Transverse colon (tissue), 3 donors: Measurements from ENCODE around the gene ZMYM4.

Experiments
- CTCF ChIP-seq, 5 experiments: fragments of 200-600 bp in 3 of 5; fragments of 450-650 bp in 2 of 5; sonication (generic) in 3 of 5; IDR thresholded peaks; 1 replicate in 2 of 5; 2 replicates in 3 of 5; pipeline ENCODE4 v1.5.1; 2016 to 2017; ENCODE audit warnings: antibody characterized with exemption in 5 of 5, inconsistent platforms in 3 of 5, mild to moderate bottlenecking in 2 of 5, moderate library complexity in 1 of 5
- POLR2A ChIP-seq: fragments of 450-650 bp; IDR thresholded peaks from one replicate; pipeline ENCODE4 v1.6.1; 2016; ENCODE audit warnings: antibody characterized with exemption, mild to moderate bottlenecking, moderate library complexity

DNA sequence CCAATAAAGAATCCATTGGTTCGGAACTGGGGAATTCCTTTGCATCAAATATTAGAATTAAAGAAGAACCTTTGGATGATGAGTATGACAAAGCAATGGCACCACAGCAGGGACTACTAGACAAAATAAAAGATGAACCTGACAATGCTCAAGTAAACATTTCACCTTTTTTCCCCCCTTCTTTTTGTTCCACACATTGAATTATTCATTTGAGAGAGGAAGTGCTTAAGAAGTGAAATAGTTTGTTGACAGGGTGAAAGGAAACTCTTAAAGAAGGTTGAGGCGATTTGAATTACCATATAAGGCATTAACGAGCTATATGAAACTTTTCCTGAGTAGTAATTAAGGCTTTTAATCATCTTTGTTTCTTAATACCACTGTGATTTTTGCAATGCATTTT, 93.1 kb downstream of the ZMYM4 start:
- TF ChIP-seq CTCF (IDR thresholded peaks at IDR 0.05): no peak
- no peak for TF ChIP-seq POLR2A
